HG03095 (cell line): ENCODE measurements around the gene TSHZ2.

Experiments used
- ATAC-seq: cut with Tn5 transposase; IDR thresholded peaks from one replicate; pipeline ENCODE4 v1.9.1; 2021; ENCODE audit warnings: moderate library complexity; ENCODE audit not compliant: unreplicated experiment

Gene TSHZ2

DNA sequence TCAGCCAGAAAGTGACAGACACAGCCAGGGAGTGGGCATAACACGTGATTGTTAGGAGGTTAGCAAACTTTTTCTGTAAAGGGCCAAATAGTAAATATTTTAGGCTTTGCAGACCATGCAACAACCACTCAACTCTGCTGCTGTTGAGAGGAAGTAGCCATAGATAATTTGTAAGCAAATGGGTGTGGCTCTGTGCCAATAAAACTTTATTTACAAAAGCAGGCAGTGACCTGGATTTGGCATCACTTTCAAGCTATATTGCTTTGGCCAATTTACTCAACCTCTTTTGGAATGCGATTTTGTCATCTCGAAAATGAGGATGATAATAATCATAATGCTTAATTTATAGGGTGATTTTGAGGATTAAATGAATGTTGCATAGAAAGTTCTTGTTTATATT, 152.6 kb downstream of the TSHZ2 start:
- no peak for ATAC-seq

DNA sequence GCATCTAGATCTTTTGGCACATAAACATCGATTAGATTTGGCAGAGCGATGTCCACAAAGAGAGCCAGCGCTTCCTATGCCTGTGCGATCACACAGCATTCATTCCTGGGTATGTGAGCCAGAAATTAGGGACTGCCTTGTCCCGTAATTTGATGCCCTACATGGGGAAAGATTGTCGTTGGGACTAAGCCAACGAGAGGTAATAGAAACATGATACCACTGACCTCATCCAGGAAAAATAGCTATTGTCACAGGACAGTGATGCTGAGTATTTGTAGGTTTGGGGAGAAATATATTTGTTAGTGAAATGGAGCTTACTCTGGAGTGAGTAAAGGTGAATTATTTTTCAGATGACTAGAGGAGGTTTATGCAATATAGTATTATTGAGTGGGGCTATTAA, 154.0 kb downstream of the TSHZ2 start:
- no peak for ATAC-seq

DNA sequence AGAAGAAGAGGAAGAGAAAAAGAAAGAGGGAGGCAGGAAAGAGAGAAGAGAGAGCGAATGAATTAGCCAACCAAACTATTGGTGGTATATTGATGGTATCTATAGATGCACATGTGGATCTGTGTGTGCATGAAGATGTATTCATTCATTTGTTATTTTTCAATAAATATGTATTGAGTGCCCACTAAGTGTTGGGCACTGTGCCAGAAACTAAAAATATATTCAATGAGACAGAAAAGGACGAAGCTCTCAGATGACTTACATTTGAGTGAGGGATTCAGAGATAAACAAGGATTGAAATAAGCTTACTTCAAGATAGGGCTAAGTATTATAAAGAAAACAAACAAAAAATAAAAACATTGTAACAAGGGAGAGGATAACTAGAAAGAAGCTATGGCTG, 154.9 kb downstream of the TSHZ2 start:
- ATAC-seq = no peak

DNA sequence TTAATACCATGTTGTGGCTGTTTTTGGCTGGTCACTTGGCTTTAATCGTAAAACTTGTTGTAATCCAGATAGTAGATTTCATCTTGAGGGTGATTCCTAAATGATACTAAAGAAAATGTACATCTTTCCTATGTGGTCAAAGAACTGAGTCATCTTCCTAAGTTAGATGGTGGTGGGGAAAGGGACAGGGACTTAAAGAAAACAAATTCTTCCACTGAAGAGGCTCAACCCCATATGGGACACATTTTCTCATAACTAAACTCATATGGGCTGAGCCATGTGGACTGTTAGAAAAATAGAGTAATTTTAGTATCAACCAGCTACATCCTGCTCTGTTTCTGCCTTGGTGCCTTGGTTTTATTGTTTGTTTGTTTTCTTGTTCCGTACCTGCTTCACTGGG, 155.8 kb downstream of the TSHZ2 start:
- ATAC-seq = no peak

DNA sequence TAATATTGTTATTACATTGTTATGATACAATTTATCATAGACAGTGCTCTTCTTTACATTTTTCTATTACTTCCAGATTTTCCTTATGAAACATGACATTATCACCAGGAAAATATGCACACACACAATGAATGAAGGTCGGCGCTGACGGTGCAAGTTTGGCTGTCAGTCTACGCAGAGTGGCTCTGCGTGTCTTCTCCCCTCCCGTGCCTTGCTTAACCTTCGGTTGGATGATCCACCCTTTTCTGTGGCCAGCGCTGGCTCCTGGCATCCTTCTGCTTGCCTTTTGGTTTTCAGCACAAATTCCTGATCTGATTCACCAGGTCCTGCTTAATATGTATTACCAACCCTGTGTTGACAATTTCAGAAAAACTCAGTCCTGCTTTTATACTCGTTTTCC, 157.4 kb downstream of the TSHZ2 start:
- no peak for ATAC-seq

DNA sequence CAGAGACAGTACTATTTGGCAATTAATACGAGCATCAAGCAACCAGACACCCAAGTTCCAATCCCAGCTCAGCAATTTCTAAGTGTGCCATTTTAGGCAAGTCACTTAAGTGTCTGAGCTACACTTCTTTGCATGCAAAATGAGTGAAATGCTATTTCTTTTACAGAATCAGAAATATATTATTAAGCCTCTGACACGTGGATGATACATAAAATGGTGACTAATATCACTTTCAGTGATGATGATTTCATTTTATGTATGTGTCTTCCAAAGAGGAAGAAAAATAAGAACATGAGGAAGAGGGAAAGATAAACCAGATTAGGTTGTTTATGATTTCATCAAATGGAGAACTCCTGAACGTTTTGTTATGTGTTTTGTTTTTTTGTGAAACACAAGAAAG, 158.6 kb downstream of the TSHZ2 start:
- ATAC-seq = no peak

DNA sequence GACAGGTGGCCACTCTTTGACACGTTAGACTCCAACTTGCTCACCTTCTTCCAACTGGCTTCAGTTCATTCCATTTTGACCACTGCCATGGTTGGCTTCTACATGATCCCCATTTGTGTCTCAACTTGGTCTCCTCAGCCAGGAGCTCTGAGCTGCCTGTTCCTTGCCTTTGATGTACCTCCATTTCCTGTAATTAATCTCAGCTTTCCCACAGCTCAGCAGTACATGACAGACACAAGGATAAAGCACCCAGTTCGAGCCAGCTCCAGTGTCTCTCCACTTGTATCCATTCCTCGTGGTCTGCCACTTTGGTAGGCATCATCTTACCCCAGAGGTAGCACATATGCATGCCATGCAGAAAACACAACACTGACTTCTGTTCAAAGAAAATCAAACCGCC, 161.0 kb downstream of the TSHZ2 start:
- no peak for ATAC-seq

DNA sequence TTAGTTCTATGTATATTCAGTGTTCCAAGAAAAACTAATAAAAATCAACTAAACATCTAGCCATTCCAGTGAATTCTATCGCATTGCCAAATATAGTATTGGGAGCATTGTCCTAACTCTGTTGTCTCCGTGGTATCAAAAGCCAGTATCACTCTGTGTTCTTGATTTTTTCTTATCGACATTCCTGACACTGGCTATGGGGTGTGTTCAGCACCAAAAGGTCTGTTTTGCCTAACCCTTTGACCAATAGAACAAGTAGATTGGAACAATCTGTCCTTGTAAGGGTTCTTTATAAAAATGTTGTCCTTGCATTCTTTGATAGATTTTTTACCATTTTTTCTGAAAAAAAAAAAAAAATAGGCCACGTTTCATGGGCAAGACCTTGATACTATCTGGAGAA, 161.5 kb downstream of the TSHZ2 start:
- ATAC-seq = no peak

DNA sequence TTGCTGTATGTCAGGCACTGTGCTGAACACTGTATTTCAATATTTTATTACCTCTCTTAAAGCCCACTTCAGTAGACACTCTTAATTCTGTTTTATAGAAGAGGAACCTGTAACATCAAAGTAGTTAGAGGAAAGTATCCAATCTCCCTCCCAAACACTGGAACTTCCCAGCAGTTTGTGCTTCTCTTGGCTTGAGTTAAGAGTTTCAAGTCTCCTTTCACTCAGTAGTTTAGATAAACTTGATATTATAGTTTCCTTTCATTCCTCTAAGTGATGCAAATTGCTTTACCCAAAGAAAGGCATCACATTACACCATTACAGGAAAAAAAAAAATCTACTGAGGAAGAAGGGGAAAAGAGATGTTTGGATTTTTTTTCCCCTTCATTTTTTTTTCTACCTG, 164.3 kb downstream of the TSHZ2 start:
- ATAC-seq = no peak

DNA sequence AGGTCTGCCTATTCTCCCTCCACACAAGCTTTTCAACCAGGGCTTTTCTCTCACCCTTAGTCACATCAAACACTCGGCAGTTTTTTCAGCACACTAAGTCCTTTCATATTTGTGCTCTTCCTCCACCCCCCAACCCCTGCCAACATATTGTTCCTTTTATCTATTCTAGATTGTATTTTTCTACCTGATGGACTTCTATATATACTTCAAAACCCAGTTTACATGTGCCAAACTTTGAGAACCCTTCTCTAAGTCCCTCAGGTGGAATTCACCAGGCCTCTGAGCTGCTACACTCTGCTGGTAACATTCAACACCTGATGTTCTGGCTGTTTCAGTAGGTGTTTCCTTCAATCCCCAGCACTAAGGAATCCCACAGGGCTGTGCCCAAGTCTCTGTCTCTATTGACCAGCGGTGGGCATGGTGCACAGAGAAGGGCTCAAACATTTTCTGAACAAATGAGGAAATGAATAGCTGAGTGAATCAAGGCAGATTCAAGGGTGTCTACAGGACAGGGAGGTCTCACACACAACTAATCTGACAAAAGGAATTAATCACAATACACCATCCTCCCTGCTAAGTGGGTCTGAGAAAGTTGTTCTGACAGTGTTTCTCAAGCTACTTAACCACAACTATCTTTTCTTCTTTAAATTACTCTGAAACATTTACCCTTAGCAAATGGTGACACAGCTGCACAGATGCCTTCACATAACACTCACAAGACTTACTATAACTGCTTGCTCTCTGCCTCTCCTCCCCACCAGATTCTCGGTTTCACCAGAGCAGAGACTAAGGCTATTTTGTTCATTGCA, 166.5 kb downstream of the TSHZ2 start:
- peak; percentile 99 for ATAC-seq

DNA sequence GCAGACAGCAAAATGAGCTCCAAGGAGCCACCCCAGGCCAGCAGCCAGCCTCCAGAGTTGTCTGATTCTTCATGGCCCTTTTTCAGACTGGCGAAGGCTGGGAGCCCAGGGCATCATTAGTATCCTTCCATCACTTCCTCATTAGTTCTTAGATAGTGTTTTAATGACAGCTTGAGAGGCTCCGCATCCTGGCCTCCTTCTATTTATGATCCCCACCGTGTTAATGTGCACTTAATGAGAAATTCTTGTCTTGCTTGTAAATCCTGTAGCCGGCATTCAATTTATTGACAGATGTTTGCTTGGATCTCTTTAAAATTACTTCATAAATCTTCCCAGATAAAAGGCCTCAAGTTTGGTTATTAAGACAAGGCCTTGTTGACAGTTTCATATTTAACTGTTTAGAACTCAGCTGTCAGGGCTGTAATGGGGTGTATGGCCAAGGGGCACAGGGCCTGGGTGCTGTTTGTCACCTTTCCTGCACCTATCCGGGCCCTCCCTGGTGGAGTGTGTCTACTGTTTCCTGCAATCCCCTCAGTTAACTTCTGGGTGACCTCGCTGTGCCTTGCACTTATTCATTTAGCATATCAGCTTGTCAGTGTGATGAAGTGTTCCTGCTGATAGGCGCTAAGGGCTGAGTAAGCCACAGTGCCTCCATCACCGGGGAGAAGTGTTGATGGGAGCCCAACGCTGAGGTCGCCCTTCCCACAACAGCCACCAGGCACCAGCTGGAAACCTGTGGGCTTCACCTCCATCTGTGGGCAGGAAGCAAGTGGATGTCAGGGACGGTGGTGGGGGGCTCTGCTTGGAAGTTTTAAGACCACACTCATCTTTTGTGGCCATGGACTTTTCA, 169.3 kb downstream of the TSHZ2 start:
- ATAC-seq = no peak

DNA sequence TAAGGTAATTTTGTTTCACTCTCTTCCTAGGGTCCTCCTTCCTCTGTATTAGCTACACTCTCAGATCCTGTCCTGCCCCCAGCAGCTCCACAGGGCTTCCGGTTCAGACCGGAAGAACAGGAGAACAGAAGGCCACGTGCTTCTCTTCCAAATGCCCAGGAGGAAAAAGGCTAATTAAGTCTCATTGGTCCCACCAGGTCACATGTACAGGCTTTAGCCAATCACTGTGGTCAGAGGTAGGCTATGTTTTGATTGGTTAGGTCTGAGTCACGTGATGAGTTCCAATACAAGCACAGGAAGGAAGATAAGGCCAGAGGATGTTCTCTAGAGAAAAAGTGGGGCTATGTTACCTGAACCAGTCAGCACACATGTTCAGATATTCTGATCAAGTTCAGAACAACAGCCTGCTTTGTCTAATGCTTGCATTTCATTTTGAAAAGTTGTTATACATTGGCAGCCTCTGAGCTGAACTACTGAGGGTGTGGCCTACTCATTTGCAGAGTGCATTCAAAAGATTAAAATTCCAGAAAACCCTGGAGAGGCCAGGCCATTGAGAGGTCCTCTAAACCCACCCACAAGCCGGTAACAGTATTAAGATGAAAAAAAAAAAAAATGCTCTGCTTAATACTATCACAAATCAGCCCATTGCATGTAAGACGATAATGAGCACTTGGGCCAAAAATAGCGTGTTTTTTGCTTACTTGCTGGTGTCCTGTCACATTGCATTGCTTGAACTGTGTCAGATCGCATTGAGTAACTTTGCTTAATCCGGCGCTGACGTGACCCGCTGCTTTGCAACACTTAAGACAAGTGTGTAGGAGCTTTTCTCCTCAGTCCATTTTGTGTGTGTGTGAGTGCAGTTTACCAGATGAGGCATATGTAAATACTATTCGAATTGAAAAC, 170.3 kb downstream of the TSHZ2 start:
- ATAC-seq = no peak

DNA sequence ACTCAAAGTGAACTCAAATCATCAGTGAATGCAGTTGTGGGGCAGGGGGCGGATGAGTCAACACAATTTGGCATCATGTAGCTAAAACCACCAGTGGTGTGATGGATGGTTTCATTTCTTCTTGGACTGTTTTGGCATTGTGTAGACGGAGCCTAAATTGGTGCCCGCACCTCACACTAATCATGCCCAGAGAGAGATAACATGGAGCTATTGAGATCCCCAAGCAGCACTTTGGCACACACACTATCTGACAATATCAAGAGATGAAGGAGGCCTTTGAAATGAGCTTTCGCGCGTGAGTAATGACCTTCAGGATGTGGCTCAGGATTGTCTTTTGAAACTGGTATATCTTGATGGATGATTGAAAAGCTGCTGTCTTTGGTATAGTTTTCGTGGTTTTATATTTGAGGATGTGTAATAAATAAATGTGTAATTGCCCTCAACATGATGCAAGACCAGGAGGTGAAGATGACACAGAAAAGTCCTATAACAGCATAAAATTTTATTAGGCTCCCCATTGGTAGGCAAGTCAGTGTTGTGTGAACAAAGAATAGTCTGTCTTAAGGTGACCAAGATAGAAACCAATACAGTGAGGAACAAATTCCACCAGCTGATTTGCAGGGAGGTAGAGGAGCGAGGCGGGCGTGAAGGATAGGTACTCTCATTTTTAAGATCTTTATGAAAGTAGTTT, 174.2 kb downstream of the TSHZ2 start:
- ATAC-seq = no peak

DNA sequence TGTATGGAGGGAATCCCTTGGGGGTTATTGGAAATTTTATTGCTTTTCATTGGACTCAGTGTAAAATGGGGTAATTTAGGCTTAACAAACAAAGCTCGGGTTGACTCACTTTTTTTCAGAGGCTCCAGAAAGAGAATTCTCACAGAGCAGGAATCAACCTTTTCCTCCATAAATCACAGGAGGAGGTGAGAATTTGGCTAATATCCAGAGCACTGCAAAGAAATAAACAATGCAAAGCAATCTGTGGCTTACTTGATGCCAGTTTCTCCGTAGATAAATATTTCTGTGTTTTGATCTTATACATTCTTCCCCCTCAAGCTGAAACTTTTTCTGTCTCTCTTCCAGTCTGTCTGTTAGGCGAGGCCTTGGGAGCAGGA, 176.6 kb downstream of the TSHZ2 start:
- no peak for ATAC-seq

DNA sequence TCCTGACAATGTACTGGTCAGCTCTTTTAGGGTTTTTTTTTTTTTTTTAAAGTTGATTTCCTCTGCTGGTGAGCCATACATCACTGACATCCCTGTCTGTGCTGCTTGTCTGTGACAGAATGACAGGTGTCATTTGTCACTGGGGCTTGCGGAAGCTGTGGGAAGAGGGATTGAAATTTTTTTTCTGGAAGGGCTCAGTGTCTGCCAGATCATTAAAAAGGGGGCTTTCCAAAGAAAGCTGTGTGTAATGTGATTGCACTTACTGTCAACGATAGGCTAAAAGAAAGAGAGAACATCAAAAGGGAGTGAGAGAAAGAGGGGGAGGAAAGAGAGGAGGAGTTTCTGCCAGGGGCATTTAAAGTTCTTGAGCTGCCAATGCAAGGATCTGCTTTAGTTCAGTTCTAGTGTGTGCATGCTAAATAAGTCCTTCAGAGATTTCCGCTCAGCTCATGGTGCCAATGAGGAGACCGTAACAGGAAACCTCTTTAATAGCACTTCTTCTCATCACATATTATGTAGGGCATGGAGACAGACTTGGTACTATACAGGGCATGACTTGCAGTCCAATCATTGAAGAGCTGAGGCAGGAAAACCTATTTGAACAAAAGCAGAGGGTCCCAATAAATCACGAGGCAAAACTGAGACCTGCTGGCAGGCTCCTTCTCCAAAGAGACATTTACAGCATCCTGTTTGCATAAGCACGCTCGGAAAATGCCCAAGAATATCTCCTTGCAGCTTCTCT, 177.2 kb downstream of the TSHZ2 start:
- ATAC-seq = no peak

DNA sequence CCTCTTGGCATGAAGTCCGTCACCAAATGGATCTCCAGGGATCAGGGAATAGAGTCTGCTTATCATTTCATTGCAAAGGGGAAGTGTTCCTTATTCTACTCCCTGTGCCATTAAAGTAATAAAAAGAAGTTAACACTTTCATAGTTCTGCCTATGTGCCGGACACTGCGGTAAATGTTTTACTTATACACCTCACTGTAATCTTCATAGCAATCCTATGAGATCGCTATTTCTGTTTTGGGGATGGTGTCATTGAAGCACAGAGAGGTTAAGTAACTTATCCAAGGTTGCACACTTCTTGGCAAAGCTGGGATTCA, 177.7 kb downstream of the TSHZ2 start:
- no peak for ATAC-seq

DNA sequence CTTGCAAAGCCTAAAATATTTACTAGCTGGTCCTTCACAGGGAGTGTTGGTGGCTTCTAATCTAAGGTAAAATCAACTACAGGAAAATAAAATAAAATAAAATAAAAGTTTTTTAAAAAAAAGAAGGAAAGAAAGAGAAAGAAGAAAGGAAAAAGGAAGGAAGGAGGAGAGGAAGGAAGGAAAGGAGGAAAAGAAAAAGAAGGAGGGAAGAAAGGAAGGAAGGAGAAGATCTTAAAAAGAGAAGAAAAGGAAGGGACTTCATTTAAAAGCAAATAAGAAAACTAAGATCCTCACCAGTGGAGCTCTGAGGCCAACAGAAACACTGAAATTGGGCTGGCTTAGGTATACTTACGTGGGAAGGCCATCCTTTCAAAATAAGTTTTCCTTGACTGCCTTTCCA, 178.4 kb downstream of the TSHZ2 start:
- no peak for ATAC-seq

DNA sequence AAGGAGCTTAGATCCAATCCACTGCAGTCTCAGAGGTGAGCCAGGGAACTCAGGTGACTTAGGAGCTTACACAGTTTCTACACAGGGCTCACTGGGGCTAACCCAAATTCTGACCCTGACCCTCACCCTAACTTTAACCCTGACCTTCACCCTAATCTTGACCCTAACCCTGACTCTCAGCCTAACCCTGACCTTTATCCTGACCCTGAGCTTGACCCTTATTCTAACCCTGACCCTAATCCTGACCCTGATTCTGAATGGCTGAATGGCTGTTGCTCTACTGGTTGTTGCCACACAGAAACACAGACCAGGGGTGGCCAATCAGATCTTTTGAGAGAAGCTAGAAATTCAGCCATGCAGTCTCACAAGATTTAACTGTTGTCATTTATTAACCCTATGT, 180.1 kb downstream of the TSHZ2 start:
- ATAC-seq = no peak

DNA sequence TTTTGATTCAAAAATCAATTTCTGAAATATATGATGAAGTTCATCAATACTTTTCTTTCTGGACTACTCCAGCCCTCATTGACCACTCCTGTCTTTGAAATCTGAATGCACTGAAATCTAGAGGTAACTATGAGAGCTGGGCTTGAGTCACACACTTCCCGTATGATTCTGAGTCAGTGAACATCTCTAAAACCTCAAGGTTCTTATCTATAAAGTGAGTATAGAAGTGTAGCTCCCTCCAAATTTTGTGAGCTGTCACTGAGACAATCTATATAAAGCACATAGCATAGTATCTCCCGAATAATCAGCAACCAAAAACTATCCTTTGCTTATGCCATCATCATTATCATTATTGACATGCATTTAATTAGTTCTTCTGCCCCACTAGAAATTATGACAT, 182.4 kb downstream of the TSHZ2 start:
- peak; percentile 62 for ATAC-seq
